ENCODE measurements around the gene CERK. TPM values are rescaled to one million over a fixed set of nuclear protein-coding genes. Genes with fewer than 3 reads are reported as not detected.

CERK gene
- total and polyA plus RNA-seq, 2 of the 13 experiments (the other 11 are each of a cell fraction or from before 2014, with no cell fraction given), result 40.3 to 41.9 TPM

- TF ChIP-seq ZNF10 (CRISPR knock-in tag; IDR thresholded peaks at IDR 0.05; ENCODE audit: borderline replicate concordance, low read depth), result no peak
- TF ChIP-seq ZNF343 (CRISPR knock-in tag; IDR thresholded peaks at IDR 0.05), result no peak
- no peak for TF ChIP-seq DDIT3 (CRISPR knock-in tag; IDR thresholded peaks at IDR 0.05)
- TF ChIP-seq RARG (CRISPR knock-in tag; IDR thresholded peaks at IDR 0.05; ENCODE audit: low read depth), result no peak
- no peak for TF ChIP-seq CENPBD1 (CRISPR knock-in tag; IDR thresholded peaks at IDR 0.05; ENCODE audit: borderline replicate concordance, low read depth)
- TF ChIP-seq ZSCAN9 (CRISPR knock-in tag; IDR thresholded peaks at IDR 0.05; ENCODE audit: borderline replicate concordance), result peak; percentile 70; the same call in 1 of the 2 replicates
- no peak for TF ChIP-seq SNAI1 (CRISPR knock-in tag; IDR thresholded peaks at IDR 0.05; ENCODE audit: borderline replicate concordance)
- TF ChIP-seq ATF6 (CRISPR knock-in tag; conservative IDR thresholded peaks at IDR 0.05), result no peak
- no peak for TF ChIP-seq ZNF333 (CRISPR knock-in tag; IDR thresholded peaks at IDR 0.05; ENCODE audit: borderline replicate concordance)
- TF ChIP-seq ATF4 (CRISPR knock-in tag; IDR thresholded peaks at IDR 0.05), result peak in 1 of 2 experiments; percentile 69; a peak in 1 of 4 replicates
- no peak for TF ChIP-seq ZNF143 (CRISPR knock-in tag; IDR thresholded peaks at IDR 0.05)
- peak; percentile 90; the same call in 1 of the 2 replicates for TF ChIP-seq ZNF572 (CRISPR knock-in tag; IDR thresholded peaks at IDR 0.05)
- TF ChIP-seq ZNF232 (CRISPR knock-in tag; IDR thresholded peaks at IDR 0.05; ENCODE audit: borderline replicate concordance), result no peak; the same call in 1 of the 2 replicates
- no peak for TF ChIP-seq ELK4 (CRISPR knock-in tag; IDR thresholded peaks at IDR 0.05; ENCODE audit: borderline replicate concordance)
- peak; percentile 56; the same call in 1 of the 2 replicates for TF ChIP-seq MXD1 (CRISPR knock-in tag; IDR thresholded peaks at IDR 0.05)
- TF ChIP-seq ZKSCAN1 (IDR thresholded peaks at IDR 0.05; ENCODE audit: low read length), result 0 out of 2 replicates have a peak, but pooled peaks have one; percentile 66
- peak; percentile 84 for TF ChIP-seq ATF2 (CRISPR knock-in tag; IDR thresholded peaks at IDR 0.05)
- no peak for TF ChIP-seq ZNF20 (CRISPR knock-in tag; IDR thresholded peaks at IDR 0.05)
- 0 out of 2 replicates have a peak, but pooled peaks have one; percentile 36 for TF ChIP-seq ZNF335 (CRISPR knock-in tag; IDR thresholded peaks at IDR 0.05)
- TF ChIP-seq ZNF501 (CRISPR knock-in tag; IDR thresholded peaks at IDR 0.05), result 0 out of 2 replicates have a peak, but pooled peaks have one; percentile 48
- TF ChIP-seq JUND (CRISPR knock-in tag; IDR thresholded peaks at IDR 0.05), result peak; percentile 79
- no peak for TF ChIP-seq KLF9 (CRISPR knock-in tag; IDR thresholded peaks at IDR 0.05; ENCODE audit: low read depth)
Observed at GRCh38 chr22:46638601-46639431, 99.2 kb downstream of the CERK start (continued).

Data from HepG2 (cell line).